Measurements from ENCODE around the gene ZNF653. TPM values are rescaled to one million over a fixed set of nuclear protein-coding genes. Genes with fewer than 3 reads are reported as not detected.
A peak's percentile ranks its signal among the peaks of the same experiment; 100 is the strongest.

Gene ZNF653
- total and polyA plus RNA-seq, 9 of the 15 experiments (the other 6 are each of a cell fraction or from before 2014, with no cell fraction given): 1.6 to 8.0 (median 4.2) TPM; not detected in 2

GRCh38 chr19:11458236-11458900 is 47.3 kb downstream of the ZNF653 start (continued):
- TF ChIP-seq HDAC2 (IDR thresholded peaks at IDR 0.05) (peak; percentile 52; the same call in 1 of the 2 replicates), KDM1A (IDR thresholded peaks at IDR 0.05) (peak; percentile 68 to 78)

GRCh38 chr19:11457831-11458230 is 47.8 kb downstream of the ZNF653 start:
- H3K9me1 ChIP-seq (ENCODE audit: control insufficient read depth, insufficient read depth, low read length): no peaks in the 10 kb centered on the region
- no peak overlapping the region for H2AFZ ChIP-seq (ENCODE audit: low read depth, low read length)
- in situ Hi-C loops (cut with MboI) (no loop called here), intact Hi-C loops (cut with micrococcal nuclease) (no loop called here)
- H3K79me2 ChIP-seq (ENCODE audit: control insufficient read depth, insufficient read depth, low read length): no peaks in the 10 kb centered on the region
- H3K36me3 ChIP-seq (ENCODE audit: control insufficient read depth, insufficient read depth, low read length): no peaks in the 10 kb centered on the region
- no peak overlapping the region for H3K4me3 ChIP-seq
- ATAC-seq: no peak
- H3K9me3 ChIP-seq (replicated peaks; ENCODE audit: control insufficient read depth, insufficient read depth, low read depth, low read length): no peaks in the 10 kb centered on the region
- CTCF ChIA-PET (ENCODE audit: low intra/inter-chr PET ratio): no interaction called here
- no TSS peak for BruUV-seq (replicated peaks)
- POLR2A ChIA-PET: interaction anchor here (0.6 to 1.1 kb wide), 2 partner anchors 14 to 195 kb away, joined by 3 to 4 read pairs; no protein-coding TSS in a partner anchor
- H3K27ac ChIP-seq (ENCODE audit: extremely low read depth, low read depth, low read length): no peak overlapping the region
- 32% methylated on average over 13 of the region's 20 CpGs for WGBS (ENCODE audit: insufficient coverage, low coverage, missing lambda C conversion rate)
- DNase-seq (ENCODE audit: extremely low read depth in 1 of 4, low spot score in 3 of 4): peak in 1 of 4 experiments; percentile 6
- peaks cover 0 to 9% of the 10 kb centered on the region in 2 experiments; a peak in 3 of 5 replicates for H3K27me3 ChIP-seq (ENCODE audit: control insufficient read depth in 2 of 2, insufficient read depth in 2 of 2, low read length in 2 of 2)
- H3K4me1 ChIP-seq (replicated peaks in 1 of 2; ENCODE audit: control insufficient read depth in 2 of 2, insufficient read depth in 2 of 2, low read length in 2 of 2): peaks cover 0 to 33% of the 10 kb centered on the region in 2 experiments; a peak in 3 of 5 replicates
- FAIRE-seq: no peak
- no peak overlapping the region for H3K4me2 ChIP-seq (ENCODE audit: insufficient read depth, low read length)
- H4K20me1 ChIP-seq (replicated peaks; ENCODE audit: control insufficient read depth, insufficient read depth, low read length): 0 out of 2 replicates have a peak, but pooled peaks cover 4% of the 10 kb centered on the region
- 0 out of 4 replicates have a peak overlapping the region, but pooled peaks of 1 of the 2 experiments have one; percentile 28 for H3K9ac ChIP-seq (ENCODE audit: insufficient read depth in 1 of 2, low read depth in 2 of 2, low read length in 2 of 2)
- TF ChIP-seq ZNF668 (CRISPR knock-in tag; IDR thresholded peaks at IDR 0.05) (no peak), BCL6 (CRISPR knock-in tag; IDR thresholded peaks at IDR 0.05) (no peak), HNRNPUL1 (IDR thresholded peaks at IDR 0.05; ENCODE audit: low read length) (no peak), ZNF263 (CRISPR knock-in tag; IDR thresholded peaks at IDR 0.05; ENCODE audit: borderline replicate concordance) (no peak), MCM3 (IDR thresholded peaks at IDR 0.05) (no peak), XRCC5 (IDR thresholded peaks at IDR 0.05; ENCODE audit: low read depth, low read length) (no peak), PCBP2 (IDR thresholded peaks at IDR 0.05; ENCODE audit: low read depth, low read length, poor library complexity, severe bottlenecking) (no peak), CBX1 (IDR thresholded peaks at IDR 0.05; ENCODE audit: low read depth) (no peak), E2F6 (IDR thresholded peaks at IDR 0.05; ENCODE audit: borderline replicate concordance in 1 of 2, extremely low read depth in 1 of 2, insufficient read depth in 1 of 2, insufficient read length in 1 of 2, low read depth in 1 of 2, low read length in 1 of 2, poor library complexity in 1 of 2, severe bottlenecking in 1 of 2) (no peak), TGIF2 (CRISPR knock-in tag; IDR thresholded peaks at IDR 0.05) (no peak), ESRRB (CRISPR knock-in tag; IDR thresholded peaks at IDR 0.05; ENCODE audit: borderline replicate concordance) (no peak), HOMEZ (CRISPR knock-in tag; IDR thresholded peaks at IDR 0.05) (no peak), ZFP36 (IDR thresholded peaks at IDR 0.05; ENCODE audit: low read depth, low read length, partially characterized antibody) (no peak), NCOA4 (IDR thresholded peaks at IDR 0.05; ENCODE audit: partially characterized antibody) (no peak), TAF15 (IDR thresholded peaks at IDR 0.05; ENCODE audit: low read depth, low read length) (no peak), ZNF76 (CRISPR knock-in tag; IDR thresholded peaks at IDR 0.05; ENCODE audit: borderline replicate concordance) (no peak)

Measured in K562 (cell line).